Measurements from ENCODE around the gene PRRG2.
"Not testable (repeated sequence)": the region's sequence is repeated elsewhere in the genome, so short reads cannot be mapped to it uniquely, and the experiment has no call there.

DNA sequence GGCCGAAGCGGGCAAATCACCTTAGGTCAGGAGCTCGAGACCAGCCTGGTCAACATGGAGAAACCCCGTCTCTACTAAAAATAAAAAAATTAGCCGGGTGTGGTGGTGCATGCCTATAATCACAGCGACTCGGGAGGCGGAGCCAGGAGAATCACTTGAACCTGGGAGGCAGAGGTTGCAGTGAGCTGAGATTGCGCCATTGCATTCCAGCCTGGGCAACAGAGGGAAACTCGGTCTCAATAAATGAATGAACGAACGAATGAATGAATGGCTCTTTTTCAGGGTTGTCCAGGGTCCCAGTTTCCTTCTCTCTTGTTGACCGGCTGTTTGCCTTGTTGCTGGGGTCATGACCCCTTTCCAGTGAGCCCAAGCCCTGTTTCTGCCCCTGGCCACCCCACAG, 36.7 kb downstream of the PRRG2 start:
- not testable (repeated sequence) for TF ChIP-seq EZH2 (conservative IDR thresholded peaks at IDR 0.05; ENCODE audit: low read depth, low read length); ZNF652 (CRISPR knock-in tag; IDR thresholded peaks at IDR 0.05; ENCODE audit: borderline replicate concordance, low read depth); EP300 (IDR thresholded peaks at IDR 0.05; ENCODE audit: low read depth in 2 of 2, low read length in 2 of 2); EP300 (CRISPR knock-in tag; IDR thresholded peaks at IDR 0.05; ENCODE audit: borderline replicate concordance); RFXAP (CRISPR knock-in tag; IDR thresholded peaks at IDR 0.05; ENCODE audit: borderline replicate concordance); REPIN1 (CRISPR knock-in tag; IDR thresholded peaks at IDR 0.05; ENCODE audit: borderline replicate concordance, low read depth); STAT5B (CRISPR knock-in tag; IDR thresholded peaks at IDR 0.05); POLR2AphosphoS5 (IDR thresholded peaks at IDR 0.05; ENCODE audit: low read depth, low read length); KDM2A (CRISPR knock-in tag; IDR thresholded peaks at IDR 0.05; ENCODE audit: borderline replicate concordance, low read depth)
- TF ChIP-seq, protein P1, sequence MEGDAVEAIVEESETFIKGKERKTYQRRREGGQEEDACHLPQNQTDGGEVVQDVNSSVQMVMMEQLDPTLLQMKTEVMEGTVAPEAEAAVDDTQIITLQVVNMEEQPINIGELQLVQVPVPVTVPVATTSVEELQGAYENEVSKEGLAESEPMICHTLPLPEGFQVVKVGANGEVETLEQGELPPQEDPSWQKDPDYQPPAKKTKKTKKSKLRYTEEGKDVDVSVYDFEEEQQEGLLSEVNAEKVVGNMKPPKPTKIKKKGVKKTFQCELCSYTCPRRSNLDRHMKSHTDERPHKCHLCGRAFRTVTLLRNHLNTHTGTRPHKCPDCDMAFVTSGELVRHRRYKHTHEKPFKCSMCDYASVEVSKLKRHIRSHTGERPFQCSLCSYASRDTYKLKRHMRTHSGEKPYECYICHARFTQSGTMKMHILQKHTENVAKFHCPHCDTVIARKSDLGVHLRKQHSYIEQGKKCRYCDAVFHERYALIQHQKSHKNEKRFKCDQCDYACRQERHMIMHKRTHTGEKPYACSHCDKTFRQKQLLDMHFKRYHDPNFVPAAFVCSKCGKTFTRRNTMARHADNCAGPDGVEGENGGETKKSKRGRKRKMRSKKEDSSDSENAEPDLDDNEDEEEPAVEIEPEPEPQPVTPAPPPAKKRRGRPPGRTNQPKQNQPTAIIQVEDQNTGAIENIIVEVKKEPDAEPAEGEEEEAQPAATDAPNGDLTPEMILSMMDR (CRISPR knock-in tag; IDR thresholded peaks at IDR 0.05): not testable (repeated sequence)

Measured in HepG2 (cell line).